ACC112 (cell line): Measurements from ENCODE around the gene DENND1B.
"Not testable (repeated sequence)": the region's sequence is repeated elsewhere in the genome, so short reads cannot be mapped to it uniquely, and the experiment has no call there.

Source experiments
- H2AFZ ChIP-seq: fragments of 200-600 bp; sonication (generic); one replicate; pipeline ENCODE4 v1.6.0; 2017; ENCODE audit warnings: antibody characterized with exemption, low read length; ENCODE audit not compliant: unreplicated experiment
- H3K27ac ChIP-seq: fragments of 200-600 bp; sonication (generic); 2 replicates; pipeline ENCODE4 v1.5.1; 2014; ENCODE audit warnings: low read depth, mild to moderate bottlenecking, antibody characterized with exemption, low read length, moderate library complexity
- H3K27me3 ChIP-seq: fragments of 200-600 bp; sonication (generic); 2 replicates; pipeline ENCODE4 v1.6.1; 2014; ENCODE audit warnings: mild to moderate bottlenecking, antibody characterized with exemption, low read length, moderate library complexity, mixed read lengths; ENCODE audit not compliant: insufficient read depth
- H3K36me3 ChIP-seq: fragments of 200-600 bp; sonication (generic); 2 replicates; pipeline ENCODE4 v1.6.1; 2016; ENCODE audit warnings: mild to moderate bottlenecking, antibody characterized with exemption, low read length, moderate library complexity, mixed read lengths; ENCODE audit not compliant: insufficient read depth
- H3K4me1 ChIP-seq: fragments of 200-600 bp; sonication (generic); one replicate; pipeline ENCODE4 v1.6.1; 2016; ENCODE audit warnings: low read length, mixed read lengths; ENCODE audit not compliant: insufficient read depth, unreplicated experiment, control insufficient read depth
- H3K4me3 ChIP-seq: fragments of 200-600 bp; sonication (generic); 2 replicates; pipeline ENCODE4 v1.5.1; 2014; ENCODE audit warnings: mild to moderate bottlenecking, low read depth, low read length
- H3K79me2 ChIP-seq: fragments of 200-600 bp; sonication (generic); one replicate; pipeline ENCODE4 v1.6.0; 2016; ENCODE audit warnings: low read length; ENCODE audit not compliant: control insufficient read depth, unreplicated experiment, insufficient read depth

The DENND1B gene

DNA sequence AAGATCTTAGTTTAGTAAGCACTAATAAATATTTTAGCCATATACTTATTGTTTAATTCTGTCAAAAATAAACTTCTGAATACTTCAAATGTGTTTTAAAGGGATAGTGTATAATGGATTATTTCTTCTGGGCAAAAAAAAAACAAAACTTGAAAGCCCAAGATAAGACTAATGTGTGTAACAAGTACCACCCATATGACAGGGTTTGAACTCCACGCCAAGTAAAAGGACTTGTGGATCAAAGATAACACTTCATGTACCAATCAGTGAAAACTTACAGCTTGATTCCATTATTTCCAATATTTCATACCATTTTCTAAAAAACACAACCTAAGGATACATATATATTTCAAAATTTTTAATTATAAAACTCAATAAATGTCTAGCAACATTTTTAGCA, 59.5 kb downstream of the DENND1B start:
- Histone ChIP-seq H3K4me3 (no peak overlapping the region), H3K36me3 (no peaks in the 10 kb centered on the region), H3K4me1 (no peaks in the 10 kb centered on the region), H2AFZ (no peak overlapping the region), H3K27ac (no peak overlapping the region), H3K79me2 (no peaks in the 10 kb centered on the region), H3K27me3 (no peaks in the 10 kb centered on the region)

DNA sequence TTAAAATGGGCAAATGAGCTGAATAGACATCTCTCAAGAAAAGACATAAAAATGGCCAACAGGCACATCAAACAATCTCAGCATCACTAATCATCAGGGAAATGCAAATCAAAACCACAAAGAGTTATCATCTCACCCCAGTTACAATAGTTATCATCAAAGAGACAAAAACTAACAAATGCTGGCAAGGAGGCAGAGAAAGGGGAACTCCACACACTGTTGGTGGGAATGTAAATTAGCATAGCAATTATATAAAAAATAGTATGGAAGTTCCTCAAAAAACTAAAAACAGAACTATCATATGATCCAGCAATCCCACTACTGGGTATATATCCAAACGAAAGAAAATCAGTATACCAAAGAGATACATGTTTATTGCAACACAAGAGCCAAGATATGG, 68.7 kb downstream of the DENND1B start:
- Histone ChIP-seq H3K4me3 (no peak overlapping the region), H3K36me3 (no peaks in the 10 kb centered on the region), H3K27me3 (no peaks in the 10 kb centered on the region), H2AFZ (no peak overlapping the region), H3K27ac (no peak overlapping the region), H3K79me2 (no peaks in the 10 kb centered on the region), H3K4me1 (no peaks in the 10 kb centered on the region)

DNA sequence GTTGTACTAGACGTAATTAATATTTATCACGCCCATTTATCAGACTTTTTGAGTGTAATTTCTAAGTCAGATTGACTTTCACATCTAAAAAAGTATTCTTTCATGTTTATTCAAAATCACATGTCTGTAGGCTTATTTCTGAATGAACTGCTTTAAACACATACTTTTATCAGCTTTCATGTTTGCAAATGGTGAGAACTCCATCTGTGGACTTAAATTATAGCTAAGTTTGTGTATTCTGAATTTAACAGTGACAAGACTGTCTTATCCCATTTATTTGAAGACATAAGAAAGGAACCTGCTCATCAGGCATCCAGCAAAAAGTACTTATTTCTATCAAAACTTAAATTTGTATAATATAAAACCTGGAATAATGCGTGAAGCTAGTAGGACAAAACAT, 69.3 kb downstream of the DENND1B start:
- Histone ChIP-seq H3K36me3 (no peaks in the 10 kb centered on the region), H3K4me3 (no peak overlapping the region), H3K27ac (no peak overlapping the region), H2AFZ (no peak overlapping the region), H3K79me2 (no peaks in the 10 kb centered on the region), H3K4me1 (no peaks in the 10 kb centered on the region), H3K27me3 (no peaks in the 10 kb centered on the region)

DNA sequence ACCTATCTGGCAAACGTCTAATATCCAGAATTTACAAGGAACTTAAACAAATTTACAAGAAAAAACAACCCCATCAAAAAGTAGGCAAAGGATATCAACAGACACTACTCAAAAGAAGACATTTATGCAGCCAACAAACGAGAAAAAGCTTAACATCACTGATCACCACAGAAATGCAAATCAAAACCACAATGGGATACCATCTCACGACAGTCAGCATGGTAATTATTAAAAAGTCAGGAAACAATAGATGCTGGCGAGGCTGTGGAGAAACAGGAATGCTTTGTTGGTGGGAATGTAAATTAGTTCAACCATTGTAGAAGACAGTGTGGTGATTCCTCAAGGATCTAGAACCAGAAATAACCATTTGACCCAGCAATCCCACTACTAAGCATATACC, 74.6 kb downstream of the DENND1B start:
- H3K36me3 ChIP-seq, H3K79me2 ChIP-seq, H2AFZ ChIP-seq, H3K4me3 ChIP-seq, H3K4me1 ChIP-seq, H3K27ac ChIP-seq, H3K27me3 ChIP-seq: not testable (repeated sequence)

DNA sequence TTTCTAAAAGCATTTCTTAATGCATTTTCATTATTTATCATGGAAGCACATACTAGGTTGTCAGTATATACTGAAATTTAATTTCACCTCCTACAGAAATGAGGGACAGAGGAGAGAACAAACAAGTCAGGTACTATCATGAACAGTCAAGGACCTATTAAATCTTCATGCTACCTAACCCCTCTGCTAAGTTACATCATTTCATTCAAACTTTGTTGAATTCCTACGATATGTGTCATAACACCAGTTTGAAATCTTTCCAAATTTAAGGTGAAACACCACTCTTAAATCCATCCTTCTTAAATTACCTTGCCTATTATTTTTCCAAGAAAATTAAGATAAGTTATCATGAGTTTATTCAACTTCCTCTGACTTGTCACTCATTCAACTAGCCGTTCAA, 78.9 kb downstream of the DENND1B start:
- Histone ChIP-seq H3K27me3 (no peaks in the 10 kb centered on the region), H3K27ac (no peak overlapping the region), H3K4me1 (peaks cover 15% of the 10 kb centered on the region), H2AFZ (no peak overlapping the region), H3K79me2 (no peaks in the 10 kb centered on the region), H3K36me3 (no peaks in the 10 kb centered on the region), H3K4me3 (no peak overlapping the region; the same call in 1 of the 2 replicates)

DNA sequence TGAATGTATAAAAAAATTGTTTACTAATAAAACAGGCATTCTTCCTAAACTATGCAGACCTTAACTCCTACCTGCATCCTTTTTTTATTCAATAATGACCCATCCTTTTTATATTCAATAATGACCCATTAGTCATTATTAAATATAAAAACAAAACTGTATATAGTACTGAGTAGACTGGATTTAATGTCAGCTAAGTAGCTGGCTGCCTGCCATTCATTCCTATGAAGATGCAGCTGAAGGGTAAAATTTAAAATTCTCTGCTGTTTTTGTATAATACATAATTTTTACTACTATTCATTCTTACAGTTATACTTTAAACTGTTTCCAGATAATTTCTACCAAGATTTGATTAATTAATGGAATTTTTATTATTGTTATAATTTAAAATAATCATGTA, 79.3 kb downstream of the DENND1B start:
- no peaks in the 10 kb centered on the region for H3K36me3 ChIP-seq
- H3K27me3 ChIP-seq: no peaks in the 10 kb centered on the region
- no peaks in the 10 kb centered on the region for H3K79me2 ChIP-seq
- no peak overlapping the region for H3K27ac ChIP-seq
- no peak overlapping the region for H2AFZ ChIP-seq
- H3K4me1 ChIP-seq: peaks cover 15% of the 10 kb centered on the region
- no peak overlapping the region for H3K4me3 ChIP-seq

DNA sequence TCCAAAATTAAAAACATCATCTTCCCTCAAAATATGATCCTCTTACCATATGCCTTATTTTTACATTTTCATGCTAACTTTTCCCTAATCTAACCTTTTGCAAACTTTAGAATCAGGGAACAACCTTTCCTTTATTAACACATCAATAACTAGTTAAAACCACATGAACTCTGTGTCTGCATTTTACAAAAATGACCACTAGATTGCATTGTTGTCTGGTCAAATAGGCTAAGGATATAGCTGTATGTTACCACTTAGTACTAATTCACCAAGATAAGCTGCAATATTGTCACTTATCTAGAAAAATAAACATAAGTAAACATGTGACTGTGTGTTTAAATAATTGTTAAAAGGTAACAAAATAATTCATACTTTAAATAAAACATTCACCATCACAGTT, 82.3 kb downstream of the DENND1B start:
- H3K27me3 ChIP-seq: no peaks in the 10 kb centered on the region
- H2AFZ ChIP-seq: no peak overlapping the region
- H3K79me2 ChIP-seq: no peaks in the 10 kb centered on the region
- peaks cover 5% of the 10 kb centered on the region; the same call in 1 of the 2 replicates for H3K36me3 ChIP-seq
- no peak overlapping the region for H3K27ac ChIP-seq
- H3K4me3 ChIP-seq: no peak overlapping the region
- H3K4me1 ChIP-seq: peaks cover 15% of the 10 kb centered on the region

DNA sequence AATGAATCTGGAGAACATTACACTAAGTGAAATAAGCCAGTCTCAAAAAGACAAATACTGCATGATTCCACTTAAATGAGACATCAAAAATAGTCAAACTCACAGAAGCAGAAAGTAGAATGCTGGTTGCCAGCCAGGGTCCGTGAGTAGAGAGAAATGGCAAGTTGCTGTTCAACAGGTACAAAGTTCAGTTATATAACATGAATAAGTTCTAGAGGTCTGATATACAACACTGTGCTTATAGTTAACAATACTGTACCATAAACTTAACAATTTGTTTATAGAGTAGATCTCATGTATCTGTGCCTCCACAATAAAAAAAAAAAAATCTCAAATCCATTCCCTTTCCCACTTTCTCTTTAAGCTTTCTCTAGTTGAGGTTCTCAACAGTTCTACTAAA, 83.5 kb downstream of the DENND1B start:
- H3K79me2 ChIP-seq: no peaks in the 10 kb centered on the region
- H3K27ac ChIP-seq: no peak overlapping the region
- H2AFZ ChIP-seq: no peak overlapping the region
- H3K36me3 ChIP-seq: peaks cover 5% of the 10 kb centered on the region; the same call in 1 of the 2 replicates
- H3K4me1 ChIP-seq: peaks cover 15% of the 10 kb centered on the region
- no peak overlapping the region for H3K4me3 ChIP-seq
- no peaks in the 10 kb centered on the region for H3K27me3 ChIP-seq

DNA sequence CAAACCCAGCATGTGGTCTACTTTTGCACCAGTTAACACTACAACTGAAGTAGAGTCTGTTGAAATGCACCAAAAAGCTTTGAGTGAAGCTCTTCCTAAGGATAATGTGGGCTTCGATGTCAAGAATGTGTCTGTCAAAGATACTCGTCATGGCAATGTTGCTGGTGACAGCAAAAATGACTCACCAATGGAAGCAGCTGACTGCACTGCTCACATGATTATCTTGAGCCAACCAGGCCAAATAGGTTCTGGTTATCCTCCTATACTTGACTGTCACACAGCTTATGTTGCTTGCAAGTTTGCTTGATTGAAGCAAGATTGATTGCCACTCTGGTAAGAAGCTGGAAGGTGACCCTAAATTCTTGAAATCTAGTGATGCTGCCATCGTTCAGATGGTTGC, 85.2 kb downstream of the DENND1B start:
- Histone ChIP-seq H3K27me3 (no peaks in the 10 kb centered on the region), H3K36me3 (peaks cover 5% of the 10 kb centered on the region; the same call in 1 of the 2 replicates), H3K79me2 (no peaks in the 10 kb centered on the region), H3K4me1 (peaks cover 8% of the 10 kb centered on the region), H3K27ac (no peak overlapping the region), H2AFZ (no peak overlapping the region), H3K4me3 (no peak overlapping the region)

DNA sequence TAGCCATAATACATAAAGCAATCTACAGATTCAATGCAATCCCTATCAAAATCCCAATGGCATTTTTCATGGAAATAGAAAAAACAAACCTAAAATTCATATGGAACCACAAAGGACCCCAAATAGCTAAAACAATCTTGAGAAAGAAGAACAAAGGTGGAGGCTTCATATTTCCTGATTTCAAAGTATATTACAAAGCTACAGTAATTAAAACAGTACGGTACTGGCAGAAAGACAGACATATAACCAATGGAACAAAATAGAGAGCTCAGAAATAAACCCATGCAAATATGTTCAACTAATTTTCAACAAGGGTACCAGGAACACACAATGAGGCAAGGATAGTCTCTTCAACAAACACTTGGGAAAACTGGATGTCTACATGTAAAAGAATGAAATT, 87.0 kb downstream of the DENND1B start:
- no peaks in the 10 kb centered on the region for H3K4me1 ChIP-seq
- H3K36me3 ChIP-seq: peaks cover 5% of the 10 kb centered on the region; the same call in 1 of the 2 replicates
- no peaks in the 10 kb centered on the region for H3K79me2 ChIP-seq
- H3K27me3 ChIP-seq: no peaks in the 10 kb centered on the region
- H3K4me3 ChIP-seq: no peak overlapping the region
- H3K27ac ChIP-seq: no peak overlapping the region
- no peak overlapping the region for H2AFZ ChIP-seq

DNA sequence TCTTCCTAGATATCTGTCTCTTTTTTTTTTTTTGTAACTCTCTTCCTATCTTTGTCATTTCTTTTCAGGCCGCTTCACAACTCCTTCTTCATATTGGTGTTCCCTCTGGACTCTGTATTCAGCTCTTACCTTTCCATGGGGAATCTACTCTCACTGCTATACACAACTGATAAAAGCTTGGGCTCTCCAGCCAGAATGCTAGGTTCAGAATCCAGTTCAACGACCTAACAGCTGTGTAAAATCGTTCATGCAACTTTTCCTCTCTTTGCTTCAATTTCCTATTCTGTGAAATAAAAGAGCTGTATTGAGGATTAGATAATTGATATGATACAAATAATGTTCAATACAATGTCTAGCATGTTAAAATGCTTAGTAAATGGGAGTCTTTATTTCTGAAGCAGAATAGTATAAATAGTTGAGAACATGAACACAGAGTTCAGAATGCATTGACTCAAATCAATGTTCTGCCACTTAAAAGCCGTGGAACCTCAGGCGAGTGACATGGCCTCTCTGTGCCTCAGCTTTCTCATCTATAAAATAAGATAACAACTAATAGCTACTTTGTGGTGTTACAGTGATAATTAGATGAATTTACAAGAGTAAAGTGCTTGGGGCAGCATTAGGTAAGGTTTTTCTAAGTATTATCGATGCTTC, 88.5 kb downstream of the DENND1B start:
- H2AFZ ChIP-seq: no peak overlapping the region
- no peak overlapping the region for H3K27ac ChIP-seq
- no peaks in the 10 kb centered on the region for H3K79me2 ChIP-seq
- no peaks in the 10 kb centered on the region for H3K4me1 ChIP-seq
- no peaks in the 10 kb centered on the region for H3K27me3 ChIP-seq
- H3K36me3 ChIP-seq: peaks cover 5% of the 10 kb centered on the region; the same call in 1 of the 2 replicates
- no peak overlapping the region for H3K4me3 ChIP-seq
